Stimulated activated CD4-positive, alpha-beta T cell treated with anti-CD3 and anti-CD28 coated beads, Interleukin-1b, Interleukin-23, amount 100 ng/mL, for 1 hour (primary cell): ENCODE results near the gene ALK.

Experiments
- DNase-seq, 2 donors: peaks; one replicate each; pipeline ENCODE4 v3.0.0-alpha.2; 2020; ENCODE audit warnings: low read depth in 2 of 2

ALK gene

DNA sequence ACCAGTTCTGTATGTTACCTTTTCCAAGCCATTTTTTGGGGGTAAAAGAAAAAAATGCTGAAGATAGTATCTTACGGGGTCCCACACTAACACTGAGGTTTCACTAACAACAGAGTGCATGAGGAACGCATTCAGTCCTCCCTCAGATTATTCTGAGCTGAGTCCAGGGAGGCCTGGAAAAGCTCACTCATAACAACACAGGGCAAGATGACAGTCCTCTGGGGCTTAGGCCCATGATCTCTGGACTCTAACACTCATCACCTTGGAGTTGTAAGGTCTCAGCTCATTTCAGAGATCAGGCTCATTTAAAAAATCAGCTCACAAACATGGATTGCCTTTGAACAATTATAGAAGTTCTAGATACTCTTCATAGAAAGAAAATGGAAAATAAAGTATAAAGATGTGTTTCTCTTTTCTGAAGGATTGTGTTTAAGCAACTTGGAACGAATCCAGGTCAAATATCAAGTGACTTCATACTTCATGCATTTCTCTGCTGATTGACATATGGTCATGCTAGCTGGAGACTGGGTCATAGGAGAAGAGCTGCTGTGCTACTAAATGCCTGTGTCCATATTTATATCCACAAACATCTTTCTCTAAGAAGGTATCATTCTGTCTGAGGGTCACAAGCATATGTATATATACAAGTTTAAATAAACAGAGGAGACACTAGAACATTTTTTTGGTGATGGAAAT lies 265.8 kb downstream of the ALK start:
- no peak for DNase-seq

DNA sequence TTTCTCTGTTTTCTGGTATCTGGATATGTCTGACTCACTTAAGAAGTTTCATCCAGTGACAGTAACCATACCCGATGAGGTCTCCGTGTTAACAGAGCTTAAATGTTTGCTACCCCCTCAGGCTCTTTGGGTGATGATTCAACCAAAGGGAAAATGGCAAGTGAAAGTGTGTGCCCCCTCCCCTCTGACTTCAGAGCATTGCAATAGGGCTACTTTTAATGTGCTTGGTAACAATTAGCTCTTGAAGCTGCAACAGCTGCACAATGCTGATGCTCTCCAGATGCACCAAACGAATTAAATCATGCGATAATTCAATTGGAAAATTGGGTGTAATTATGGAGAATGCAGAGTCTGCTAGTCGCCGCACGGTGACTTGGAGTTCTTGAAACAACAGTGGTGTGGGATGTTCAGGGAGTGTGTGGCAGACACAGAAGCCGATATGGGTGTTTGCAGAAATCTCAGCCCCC lies 270.7 kb downstream of the ALK start:
- no peak for DNase-seq

DNA sequence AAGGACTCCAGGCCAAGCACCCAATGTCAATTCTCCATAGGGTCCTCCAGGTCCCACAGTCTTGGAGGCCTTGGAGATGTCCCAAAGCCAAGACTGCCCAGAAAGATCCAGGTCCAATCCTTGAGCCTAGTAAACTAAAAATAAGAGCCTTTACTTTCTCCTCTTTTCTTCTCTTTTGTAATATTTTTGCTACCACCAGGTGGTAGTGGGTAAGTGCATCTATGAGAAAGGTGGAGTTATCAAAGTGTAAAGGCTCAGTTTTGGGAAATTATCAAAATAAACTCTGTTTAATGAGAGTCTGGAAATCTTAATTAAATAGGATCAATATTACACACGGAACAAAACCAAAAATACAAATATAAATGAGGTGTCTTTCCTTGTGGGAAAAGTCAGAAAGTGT lies 276.4 kb downstream of the ALK start:
- no peak for DNase-seq

DNA sequence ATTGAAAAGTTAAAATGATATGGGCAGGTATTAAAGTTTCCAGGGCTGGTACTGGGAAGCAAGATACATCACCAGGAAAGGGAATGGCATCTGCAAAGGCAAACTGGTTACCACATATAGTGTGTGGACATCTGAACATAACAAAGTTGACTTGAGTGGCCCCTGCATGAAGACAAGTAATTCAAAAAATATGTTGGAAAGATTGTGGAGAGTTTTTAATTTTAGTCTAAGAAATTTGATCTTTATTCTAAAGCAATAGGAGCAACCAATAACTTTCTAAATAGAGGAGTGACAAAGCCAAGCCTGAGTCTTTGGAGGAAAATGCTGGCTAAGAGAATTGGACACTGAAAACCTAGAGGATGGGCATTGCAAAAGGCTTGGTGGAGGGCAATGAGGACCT lies 278.2 kb downstream of the ALK start:
- no peak for DNase-seq

DNA sequence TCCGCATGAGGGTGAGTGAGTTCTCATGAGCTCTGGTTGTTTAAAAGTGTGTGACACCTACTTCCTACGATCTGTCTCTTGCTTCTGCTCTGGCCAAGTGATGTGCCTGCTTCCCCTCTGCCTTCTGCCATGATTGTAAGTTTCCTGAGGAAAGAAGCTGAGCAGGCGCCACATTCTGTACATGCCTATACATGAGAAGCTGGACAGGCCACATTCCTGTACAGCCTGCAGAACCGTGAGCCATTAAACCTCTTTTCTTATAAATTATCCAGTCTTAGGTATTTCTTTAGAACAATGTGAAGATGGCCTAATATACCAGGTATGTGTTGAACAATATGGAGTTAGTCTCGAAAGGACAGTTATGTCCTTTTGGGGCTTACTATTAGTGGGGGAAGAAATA lies 281.0 kb downstream of the ALK start:
- no peak for DNase-seq

DNA sequence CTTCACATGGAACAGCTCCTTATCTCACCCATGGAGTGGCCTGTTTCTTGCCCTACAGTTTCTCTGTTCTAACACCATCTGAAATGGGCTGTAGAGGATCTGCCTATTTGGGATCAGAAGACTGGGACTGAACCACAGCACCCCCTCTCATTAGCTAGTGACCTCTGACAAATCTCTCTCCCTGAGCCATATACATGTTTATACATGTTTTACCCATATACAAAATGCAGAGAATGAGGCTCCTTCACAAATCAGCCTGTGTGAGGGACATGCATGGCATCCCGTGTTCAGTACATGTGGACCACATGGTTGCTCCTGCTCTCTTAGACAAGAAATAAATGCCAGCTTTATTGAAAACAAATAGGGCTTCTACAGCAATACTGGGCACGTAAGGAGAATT lies 282.7 kb downstream of the ALK start:
- DNase-seq, result no peak

DNA sequence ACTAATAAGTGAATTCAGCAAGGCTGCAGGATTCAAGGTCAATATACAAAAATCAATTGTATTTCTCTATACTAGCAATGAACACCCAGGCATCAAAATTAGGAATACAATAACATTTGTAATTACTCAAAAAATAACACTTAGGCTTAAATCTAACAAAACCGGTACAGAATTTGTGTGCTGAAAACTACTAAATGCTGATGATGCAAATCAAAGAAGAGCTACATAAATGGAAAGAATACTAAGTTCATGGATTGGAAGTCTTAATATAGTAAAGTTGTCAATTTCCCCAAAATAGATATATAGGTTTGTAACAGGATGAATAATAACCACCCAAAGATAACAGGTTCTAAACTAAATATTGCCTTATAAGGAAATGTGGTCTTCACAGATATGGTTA lies 286.5 kb downstream of the ALK start:
- no peak for DNase-seq

DNA sequence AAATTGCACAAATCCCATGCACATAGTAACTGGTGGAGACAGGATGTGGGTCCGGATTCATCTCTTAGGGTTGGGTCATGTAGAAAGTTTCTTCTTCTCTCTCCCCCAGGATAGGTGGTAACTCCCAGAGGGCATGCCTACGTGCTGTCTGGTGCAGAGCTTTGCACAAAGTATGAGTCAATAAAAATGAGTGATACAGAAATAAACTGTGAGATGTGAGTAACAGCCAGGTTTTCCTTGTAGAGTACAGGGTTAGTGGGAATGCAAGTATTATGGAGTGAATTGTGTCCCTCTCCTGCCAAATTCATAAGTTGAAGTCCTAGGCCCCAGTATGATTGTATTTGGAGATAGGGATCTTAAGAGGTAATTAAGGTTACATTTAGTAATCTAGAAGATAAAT lies 289.4 kb downstream of the ALK start:
- DNase-seq, result no peak

DNA sequence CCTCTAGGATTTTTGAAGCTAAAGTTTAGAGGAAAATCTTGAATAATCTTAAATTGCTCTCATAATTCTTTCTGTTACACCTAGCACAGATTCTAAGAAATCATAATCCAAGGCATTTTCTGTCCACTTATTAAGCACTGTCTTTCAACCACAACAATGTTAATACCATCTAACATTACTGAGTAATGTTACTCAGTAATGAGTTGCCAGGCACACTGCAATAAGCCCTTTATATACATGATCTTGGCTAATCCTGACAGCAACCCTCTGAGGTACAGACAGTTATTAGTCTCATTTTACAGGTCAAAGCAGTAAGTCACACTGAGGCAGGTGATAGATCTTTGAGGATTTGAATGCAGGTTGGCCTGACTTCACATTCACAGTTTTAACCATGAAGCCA lies 291.9 kb downstream of the ALK start:
- no peak for DNase-seq

DNA sequence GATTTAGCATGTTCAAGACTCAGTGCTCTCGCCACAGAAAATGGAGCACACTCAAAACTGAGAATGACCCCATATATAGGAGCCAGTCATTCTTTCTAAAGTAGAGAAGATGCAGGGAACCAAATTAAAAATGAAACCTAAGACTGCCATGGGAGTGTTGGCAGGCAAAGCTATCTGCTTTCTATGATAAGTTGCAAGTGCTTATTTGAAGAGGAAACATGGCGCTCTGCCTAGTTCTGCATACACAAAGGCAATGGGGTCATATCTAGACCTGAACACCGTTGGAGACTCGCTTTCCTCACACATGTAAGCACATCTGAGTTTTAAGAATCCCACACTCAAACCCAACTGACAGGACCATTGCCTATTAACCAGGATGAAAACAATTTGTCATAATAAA lies 292.5 kb downstream of the ALK start:
- DNase-seq, result no peak

DNA sequence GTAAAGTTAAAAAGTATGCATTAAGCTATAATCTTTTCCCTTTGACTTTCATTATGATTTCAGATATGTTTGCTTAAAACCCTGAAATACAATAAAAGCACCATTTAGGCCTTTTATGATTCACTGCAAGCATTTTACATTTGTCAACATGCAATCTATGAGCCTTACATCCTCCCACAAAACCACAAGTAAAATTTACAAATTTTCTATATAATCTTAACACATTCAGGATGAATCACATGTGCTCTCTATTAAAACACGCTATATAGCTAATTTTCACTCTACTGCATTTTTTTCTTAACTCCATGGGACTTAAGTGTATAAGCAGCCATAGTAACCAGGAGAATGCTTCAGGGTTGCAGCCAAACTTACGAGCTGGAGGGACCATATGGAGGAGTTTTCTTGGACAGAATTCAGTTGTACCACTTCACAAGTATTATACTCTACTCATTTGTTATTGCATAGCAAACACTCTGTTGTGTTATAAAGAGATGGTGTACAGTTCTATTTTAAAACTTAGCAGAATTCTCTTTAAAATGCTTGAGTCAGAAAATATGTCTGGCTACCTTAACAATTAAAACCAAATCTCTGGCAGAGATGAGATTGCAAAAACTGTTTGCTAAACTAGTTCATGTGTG lies 293.2 kb downstream of the ALK start:
- no peak for DNase-seq

DNA sequence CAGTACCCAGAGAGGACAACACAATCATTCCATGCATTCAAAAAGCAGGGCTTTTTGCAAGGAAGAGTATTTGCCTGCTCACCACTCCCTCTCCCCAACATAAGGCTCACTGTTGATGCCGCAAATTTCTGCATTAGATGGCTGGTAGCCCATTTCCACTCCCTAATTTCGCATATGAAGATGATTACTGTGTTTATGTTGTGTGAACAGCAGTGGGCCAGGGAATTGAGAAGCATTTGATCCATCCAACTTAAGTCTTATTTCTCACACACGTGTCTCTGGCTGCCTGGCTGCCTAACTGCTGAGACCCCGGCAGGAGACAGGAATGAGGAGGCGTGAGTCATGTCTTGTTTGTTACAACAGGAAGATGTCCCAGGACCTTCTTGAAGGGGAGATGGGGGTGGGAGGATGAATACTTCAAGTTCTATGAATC lies 294.1 kb downstream of the ALK start:
- no peak for DNase-seq

DNA sequence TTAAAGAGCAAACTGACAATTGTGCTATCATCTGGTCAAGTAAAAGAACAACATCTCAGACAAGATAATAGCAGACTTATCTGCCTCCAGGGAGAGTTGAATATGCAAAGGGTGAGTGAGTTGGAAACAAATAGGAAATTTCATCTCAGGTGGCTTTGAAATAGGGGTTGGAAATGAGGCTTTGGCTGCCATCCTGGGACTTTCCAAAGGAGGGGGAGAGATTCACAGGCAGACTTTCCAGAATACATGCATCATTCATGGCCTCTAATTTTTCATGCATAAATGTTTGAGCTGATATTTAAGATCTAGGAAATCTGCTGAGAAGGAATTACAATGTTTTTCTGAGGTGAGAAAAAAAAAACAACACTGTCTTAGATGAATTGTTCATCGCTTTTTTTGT lies 300.5 kb downstream of the ALK start:
- no peak for DNase-seq

DNA sequence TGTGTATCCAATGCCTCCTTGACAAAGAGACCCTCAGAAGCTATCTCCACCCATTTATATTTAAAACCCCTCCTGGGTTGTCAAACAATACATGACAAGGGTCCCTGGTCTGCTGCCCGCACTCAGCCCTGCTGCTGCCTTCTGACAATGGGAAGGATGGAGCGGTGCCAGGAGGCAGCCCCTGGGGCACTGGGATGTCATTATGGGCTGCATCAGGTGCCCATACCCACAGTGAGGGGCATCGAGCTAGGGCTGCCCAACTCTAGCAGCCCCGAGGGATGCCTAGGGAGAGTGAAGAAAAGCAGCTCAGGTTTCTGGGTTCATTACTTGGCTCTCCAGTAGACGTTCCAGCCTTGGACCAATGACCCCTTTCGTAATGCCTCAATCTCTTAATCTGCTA lies 301.7 kb downstream of the ALK start:
- DNase-seq, result no peak

DNA sequence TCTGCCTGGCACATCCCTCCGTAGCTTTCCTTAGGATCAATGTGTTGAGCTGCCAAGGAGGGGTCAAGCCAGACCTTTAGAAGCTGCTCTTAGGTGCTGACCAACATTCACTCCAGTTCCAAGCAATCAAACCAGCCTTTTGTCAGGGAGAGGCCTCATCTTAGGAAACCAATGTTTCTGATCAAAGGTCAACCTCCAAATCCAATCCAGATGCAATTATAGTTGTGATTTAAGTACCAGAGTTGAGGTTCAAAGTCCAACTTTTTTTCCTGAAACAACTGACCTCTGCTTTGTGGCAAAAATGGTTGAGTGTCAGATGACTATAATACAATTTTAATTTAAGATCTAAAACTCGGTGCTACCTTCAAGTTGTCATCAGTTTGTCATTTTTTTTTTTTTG lies 303.4 kb downstream of the ALK start:
- DNase-seq, result no peak

DNA sequence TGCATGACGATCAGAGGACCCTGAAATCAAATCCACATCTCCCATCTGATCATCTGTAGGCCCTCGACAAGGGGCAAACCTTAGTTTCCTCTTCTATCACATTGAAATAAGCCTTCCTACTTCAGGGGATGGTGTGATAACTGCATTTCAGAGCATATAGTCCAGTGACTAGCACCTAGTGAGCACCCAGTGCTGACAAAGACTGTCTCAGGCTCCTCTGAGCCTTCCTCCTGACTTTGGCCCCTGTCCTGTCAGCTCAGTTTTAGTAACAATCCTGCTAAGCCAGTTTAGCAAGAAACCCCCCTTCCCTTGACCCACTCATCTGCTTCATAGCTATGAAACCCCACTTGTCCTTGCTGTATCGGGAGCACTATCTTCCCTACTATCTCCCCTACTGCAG lies 304.0 kb downstream of the ALK start:
- DNase-seq, result no peak

DNA sequence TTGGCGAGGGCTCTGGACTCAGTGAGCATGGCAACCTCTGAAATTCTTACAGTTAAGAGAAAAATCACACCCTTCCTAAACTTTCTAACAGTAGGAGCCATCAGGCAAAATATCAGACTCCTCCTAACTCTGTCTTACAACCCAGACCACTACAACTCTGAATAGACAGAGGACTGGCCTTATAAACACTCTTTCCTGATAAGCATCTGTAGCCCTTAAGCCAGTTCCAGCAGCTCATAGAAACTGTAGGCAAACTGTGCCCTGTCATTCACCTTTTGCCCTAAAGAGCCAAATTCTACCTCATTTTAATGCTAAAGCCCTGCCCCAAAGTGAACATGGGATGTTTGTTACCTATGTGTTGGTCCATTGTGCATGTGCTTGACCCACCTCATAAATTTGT lies 304.8 kb downstream of the ALK start:
- DNase-seq, result no peak

DNA sequence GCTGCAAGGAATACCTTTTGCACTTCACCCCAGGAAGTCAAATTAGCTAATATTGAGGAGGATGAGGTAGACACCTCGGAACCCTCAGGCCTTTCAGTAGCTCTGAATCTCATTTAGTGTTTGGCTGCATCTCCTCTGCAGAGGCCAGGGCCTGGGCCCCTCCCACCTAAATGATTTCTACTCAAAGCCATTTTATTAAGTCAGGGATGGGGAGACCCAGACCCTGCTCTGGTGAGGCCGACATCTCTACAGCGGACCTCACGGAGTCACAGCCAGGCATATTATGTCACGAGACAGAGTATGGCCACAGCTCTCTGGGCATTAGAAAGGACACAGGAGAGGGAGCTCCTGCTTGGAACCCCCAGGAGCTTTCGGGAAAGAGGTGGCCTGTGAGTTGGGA lies 305.5 kb downstream of the ALK start:
- DNase-seq, result no peak

DNA sequence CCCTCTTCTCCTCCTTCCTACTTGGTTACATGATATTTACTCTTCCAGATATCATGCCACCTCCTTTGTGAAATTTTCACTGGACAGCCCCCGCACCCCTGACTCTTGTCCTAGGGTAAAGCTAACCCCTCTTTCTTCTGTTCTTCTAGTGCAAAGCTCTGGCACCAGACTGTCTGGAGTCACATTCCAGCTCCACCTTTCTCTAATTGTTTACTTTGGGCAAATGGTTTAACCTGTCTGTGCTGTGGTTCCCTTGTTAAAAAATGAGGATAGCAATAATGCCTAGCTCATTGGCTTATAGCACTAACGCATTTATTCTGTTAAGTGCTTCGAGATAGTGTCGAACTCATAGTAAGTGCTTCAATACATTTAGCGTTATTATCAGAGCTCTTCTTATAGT lies 306.2 kb downstream of the ALK start:
- DNase-seq, result no peak

DNA sequence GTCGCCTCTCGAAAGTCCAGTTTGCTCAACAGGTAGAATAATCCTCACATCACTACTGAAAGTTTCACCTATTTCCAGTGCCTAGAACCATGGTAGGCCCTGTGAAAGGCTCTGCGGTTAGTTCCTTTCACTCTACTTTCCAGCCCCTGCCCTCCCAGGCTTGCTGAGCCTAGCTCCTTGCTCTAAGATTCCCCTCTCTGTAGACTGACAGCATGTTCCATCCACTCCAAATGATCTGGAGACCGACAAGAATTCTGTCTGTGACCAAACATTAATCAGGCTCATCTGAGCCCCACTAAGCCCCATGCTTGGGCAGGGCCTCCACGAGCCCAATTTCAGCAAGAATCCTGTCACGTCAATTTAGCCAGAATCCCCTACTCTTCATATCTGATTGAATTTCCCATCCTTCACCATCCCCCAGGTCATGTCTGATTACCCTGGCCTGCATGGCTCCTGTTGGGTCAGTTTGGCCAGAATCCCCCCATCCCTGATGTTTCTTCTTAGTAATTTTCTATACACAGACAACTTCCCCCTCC lies 307.0 kb downstream of the ALK start:
- DNase-seq, result no peak

DNA sequence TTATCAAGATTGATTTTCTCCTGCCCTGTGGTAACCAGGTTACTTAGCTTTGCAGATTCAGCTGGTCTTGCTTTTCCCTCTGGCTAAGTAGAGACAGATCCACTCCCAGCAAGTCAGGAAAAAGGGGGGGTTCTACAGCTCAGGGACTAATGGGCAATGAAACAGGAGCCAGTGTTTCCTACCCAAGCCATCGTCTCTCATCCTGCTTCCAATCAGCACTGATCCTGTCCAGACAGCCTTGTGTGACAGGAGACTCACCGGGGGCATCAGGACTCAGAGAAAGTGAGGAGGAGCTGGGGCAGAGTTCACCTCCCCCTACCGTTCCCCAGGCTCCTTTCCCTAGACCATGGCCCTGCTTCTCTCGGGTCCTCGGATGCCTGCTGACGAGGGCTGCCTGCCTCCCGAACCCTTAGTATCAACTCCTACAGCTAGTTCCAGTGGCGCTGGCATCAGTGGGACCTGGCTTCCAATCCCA lies 307.6 kb downstream of the ALK start:
- DNase-seq, result no peak

DNA sequence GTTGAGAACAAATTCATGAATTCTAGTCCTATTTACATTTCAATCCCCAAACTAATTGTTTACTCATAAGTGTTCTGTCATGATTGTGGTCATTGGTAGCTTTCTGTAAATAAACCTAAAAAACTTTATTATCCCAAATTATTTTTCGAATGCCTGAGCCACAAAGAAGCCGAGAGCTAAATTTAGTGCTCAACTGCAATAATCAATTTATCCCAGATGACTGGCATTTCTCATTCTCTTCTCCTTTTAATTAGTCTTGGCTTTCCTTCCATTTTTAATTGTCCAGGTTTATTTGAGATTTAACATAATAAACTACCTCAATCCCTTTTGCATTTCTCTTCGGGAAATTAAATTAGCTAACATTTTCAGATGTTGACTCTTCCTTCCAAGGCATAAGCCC lies 308.3 kb downstream of the ALK start:
- DNase-seq, result no peak

DNA sequence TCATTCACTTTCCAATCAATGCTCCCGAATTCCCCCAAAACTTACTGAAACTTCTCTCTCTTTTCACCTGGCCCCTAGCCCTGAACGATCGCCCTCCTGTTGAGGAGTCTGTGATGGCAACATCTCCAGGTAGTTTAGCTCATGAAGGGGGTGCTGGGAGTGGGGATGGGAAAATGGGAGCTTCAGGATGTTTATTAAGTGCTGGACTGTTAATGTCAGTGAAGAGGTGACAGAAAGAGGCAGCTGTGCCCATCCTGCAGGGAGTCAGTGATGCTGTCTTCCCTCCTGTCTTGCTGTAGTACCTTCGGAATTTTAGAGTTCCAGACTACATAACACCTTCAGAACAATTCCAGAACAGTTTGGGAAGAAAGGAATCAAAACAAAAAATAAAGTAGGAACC lies 308.8 kb downstream of the ALK start:
- no peak for DNase-seq
